Left ventricle myocardium inferior (tissue), 1 donor: Measurements from ENCODE around the gene SGPP1. TPM values are rescaled to one million over a fixed set of nuclear protein-coding genes. Genes with fewer than 3 reads are reported as not detected.
"Not testable (repeated sequence)": the region's sequence is repeated elsewhere in the genome, so short reads cannot be mapped to it uniquely, and the experiment has no call there.

ENCODE experiments used
- DNase-seq: peaks from one replicate; pipeline ENCODE4 v3.0.0-alpha.2; 2020
- H3K27ac ChIP-seq: fragments of 200-600 bp; replicated peaks from 2 replicates; pipeline ENCODE4 v1.8.0; 2021
- H3K27me3 ChIP-seq: fragments of 200-600 bp; 2 replicates; pipeline ENCODE4 v1.8.0; 2021; ENCODE audit warnings: low read depth
- H3K36me3 ChIP-seq: fragments of 200-600 bp; 2 replicates; pipeline ENCODE4 v1.8.0; 2021
- H3K4me1 ChIP-seq: fragments of 200-600 bp; 2 replicates; pipeline ENCODE4 v1.8.0; 2021
- H3K4me3 ChIP-seq: fragments of 200-600 bp; 2 replicates; pipeline ENCODE4 v1.8.0; 2021; ENCODE audit warnings: mild to moderate bottlenecking, moderate library complexity
- H3K9me3 ChIP-seq: fragments of 200-600 bp; replicated peaks from 2 replicates; pipeline ENCODE4 v1.8.0; 2021
- intact Hi-C: fragments of 100-400 bp; cut with micrococcal nuclease; formaldehyde crosslinking; loops from one replicate; pipeline ENCODE4 v1.11.0; 2022
- total RNA-seq: library from RNA; stranded (reverse); fragmentation: NEBNext Ultra II Directional; extraction: Animal tissue kit (Norgen Biotek cat#: 25700); gene quantifications from one replicate; pipeline ENCODE4 v1.2.1, GENCODE V29; 2021
- TF ChIP-seq, protein P1 (sequence below): fragments of 200-600 bp; IDR thresholded peaks from 2 replicates; pipeline ENCODE4 v1.8.0; 2021; ENCODE audit warnings: antibody characterized with exemption, mild to moderate bottlenecking, borderline replicate concordance
- donor health status: DM: no; HTN: yes; CAD: no; lungs with severe emphysema.

SGPP1 gene
- total RNA-seq, 1 donor from 2014 or later, result 4.6 TPM

DNA sequence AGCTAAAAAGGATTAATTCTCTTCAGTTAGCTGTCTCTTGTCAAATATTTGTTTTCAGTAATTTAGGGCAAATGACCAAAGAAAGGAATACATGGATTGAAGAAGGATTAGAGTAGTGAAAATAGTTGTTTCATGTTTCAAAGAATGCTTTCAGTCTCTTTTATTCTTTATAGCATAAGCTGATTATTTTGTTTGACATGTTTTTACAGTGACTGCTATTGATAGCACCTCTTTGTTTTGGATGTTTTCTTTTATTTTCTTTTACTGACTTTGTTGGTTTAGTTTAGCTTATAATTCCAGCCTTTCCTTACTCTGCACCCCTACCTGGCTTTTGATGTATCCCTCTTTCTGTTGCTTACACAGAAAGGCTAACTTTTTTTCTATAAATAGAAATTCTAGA lies 29.3 kb upstream of the SGPP1 start:
- no peak overlapping the region for H3K27ac ChIP-seq
- no peak for DNase-seq
- TF ChIP-seq, protein P1, sequence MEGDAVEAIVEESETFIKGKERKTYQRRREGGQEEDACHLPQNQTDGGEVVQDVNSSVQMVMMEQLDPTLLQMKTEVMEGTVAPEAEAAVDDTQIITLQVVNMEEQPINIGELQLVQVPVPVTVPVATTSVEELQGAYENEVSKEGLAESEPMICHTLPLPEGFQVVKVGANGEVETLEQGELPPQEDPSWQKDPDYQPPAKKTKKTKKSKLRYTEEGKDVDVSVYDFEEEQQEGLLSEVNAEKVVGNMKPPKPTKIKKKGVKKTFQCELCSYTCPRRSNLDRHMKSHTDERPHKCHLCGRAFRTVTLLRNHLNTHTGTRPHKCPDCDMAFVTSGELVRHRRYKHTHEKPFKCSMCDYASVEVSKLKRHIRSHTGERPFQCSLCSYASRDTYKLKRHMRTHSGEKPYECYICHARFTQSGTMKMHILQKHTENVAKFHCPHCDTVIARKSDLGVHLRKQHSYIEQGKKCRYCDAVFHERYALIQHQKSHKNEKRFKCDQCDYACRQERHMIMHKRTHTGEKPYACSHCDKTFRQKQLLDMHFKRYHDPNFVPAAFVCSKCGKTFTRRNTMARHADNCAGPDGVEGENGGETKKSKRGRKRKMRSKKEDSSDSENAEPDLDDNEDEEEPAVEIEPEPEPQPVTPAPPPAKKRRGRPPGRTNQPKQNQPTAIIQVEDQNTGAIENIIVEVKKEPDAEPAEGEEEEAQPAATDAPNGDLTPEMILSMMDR, result no peak

DNA sequence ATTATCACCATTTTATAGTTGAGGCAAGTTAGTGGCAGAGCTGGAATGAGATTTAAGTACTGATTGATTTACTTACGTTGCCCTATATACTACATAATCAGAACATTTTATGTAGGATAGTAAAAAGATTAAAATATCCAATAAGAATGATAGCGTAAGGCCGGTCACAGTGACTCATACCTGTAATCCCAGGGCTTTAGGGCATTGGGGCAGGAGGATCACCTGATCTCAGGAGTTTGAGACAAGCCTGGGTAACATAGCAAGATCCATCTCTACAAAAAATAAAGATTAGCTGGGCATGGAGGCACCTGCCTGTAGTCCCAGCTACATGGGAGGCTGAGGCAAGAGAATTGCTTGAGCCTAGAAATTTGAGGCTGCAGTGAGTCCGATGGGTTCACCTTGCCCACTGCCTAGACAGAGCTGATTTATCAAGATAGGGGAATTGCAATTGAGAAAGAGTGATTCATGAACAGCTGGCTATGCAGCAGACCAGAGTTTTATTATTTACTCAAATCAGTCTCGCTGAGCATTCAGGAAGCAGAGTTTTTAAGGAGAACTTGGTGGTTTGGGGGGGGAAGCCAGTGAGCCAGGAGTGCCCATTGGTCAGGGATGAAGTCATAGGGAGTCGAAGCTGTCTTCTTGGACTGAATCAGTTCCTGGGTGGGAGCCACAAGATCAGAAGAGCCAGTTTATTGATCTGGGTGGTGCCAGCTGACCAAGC lies 24.7 kb upstream of the SGPP1 start:
- H3K4me3 ChIP-seq, result no peak overlapping the region
- TF ChIP-seq, protein P1, result no peak
- H3K4me1 ChIP-seq, result no peaks in the 10 kb centered on the region
- intact Hi-C loops, result no loop called here
- no peak for DNase-seq
- peaks cover 4% of the 10 kb centered on the region for H3K27me3 ChIP-seq
- no peak overlapping the region for H3K27ac ChIP-seq
- no peaks in the 10 kb centered on the region for H3K9me3 ChIP-seq
- H3K36me3 ChIP-seq, result no peaks in the 10 kb centered on the region

More for the DNA sequence above, 29.3 kb upstream of the SGPP1 start:
- no peak overlapping the region for H3K4me3 ChIP-seq
- no peaks in the 10 kb centered on the region for H3K36me3 ChIP-seq
- H3K27me3 ChIP-seq, result no peaks in the 10 kb centered on the region
- intact Hi-C loops, result no loop called here
- no peaks in the 10 kb centered on the region for H3K9me3 ChIP-seq
- no peaks in the 10 kb centered on the region for H3K4me1 ChIP-seq

DNA sequence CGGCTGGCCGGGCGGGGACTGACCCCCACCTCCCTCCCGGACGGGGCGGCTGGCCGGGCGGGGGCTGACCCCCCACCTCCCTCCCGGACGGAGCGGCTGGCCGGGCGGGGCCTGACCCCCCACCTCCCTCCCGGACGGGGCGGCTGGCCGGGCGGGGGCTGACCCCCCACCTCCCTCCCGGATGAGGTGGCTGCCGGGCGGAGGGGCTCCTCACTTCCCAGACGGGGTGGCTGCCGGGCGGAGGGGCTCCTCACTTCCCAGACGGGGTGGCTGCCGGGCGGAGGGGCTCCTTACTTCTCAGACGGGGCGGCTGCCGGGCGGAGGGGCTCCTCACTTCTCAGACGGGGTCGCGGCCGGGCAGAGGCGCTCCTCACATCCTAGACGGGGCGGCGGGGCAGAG lies 23.2 kb upstream of the SGPP1 start:
- H3K27me3 ChIP-seq, H3K9me3 ChIP-seq, DNase-seq: not testable (repeated sequence)

DNA sequence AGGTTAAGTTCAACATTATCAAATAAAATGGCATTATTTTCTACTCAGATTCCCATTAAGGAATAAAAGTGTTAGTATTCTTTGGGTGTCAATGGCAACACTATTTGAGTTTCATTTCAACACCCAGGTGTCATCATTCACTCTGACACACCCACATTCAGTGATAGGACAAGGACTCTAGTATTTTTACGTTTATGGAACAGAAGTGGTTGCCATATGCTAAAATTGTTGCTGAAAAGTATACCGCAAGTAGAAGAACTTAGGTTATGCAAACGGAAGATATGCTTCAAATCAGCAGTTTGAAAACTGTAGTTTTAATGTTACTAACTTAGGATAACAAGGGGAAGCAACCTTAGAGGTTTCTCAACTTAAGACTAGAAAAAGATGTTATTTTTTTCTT lies 20.0 kb upstream of the SGPP1 start:
- Histone ChIP-seq H3K36me3 (no peaks in the 10 kb centered on the region), H3K27ac (no peak overlapping the region), H3K27me3 (peaks cover 11% of the 10 kb centered on the region), H3K4me3 (no peak overlapping the region), H3K4me1 (no peaks in the 10 kb centered on the region), H3K9me3 (no peaks in the 10 kb centered on the region)
- TF ChIP-seq, protein P1, result no peak
- no peak for DNase-seq
- intact Hi-C loops, result no loop called here

More for the DNA sequence above, 23.2 kb upstream of the SGPP1 start:
- H3K36me3 ChIP-seq, H3K27ac ChIP-seq, intact Hi-C loops, H3K4me3 ChIP-seq, H3K4me1 ChIP-seq: not testable (repeated sequence)

DNA sequence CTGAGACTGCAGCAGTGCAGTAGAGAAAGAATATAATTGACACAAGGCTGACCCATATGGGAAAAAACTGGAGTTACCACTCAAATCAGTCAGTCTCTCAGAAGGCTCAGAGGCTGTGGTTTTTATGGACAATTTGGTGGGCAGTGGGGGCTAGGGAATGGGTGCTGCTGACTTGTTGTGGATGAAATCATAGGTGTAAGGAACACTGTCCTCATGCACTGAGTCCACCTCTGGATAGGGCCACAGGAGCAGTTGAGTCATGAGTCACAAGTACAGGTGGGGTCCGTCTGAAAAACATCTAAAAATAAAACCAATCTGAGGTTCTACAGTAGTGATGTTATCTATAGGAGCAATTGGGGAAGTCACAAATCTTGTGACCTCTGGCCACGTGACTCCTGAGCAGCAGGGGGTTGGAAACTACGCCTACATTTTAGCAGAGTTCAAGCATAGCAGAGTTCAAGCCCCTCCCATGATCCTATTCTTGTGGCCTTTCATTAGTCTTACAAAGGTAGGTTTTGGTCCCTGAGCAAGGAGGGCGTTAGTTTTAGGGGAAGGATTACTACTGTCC lies 18.1 kb upstream of the SGPP1 start:
- DNase-seq, result no peak
- no peak overlapping the region for H3K4me3 ChIP-seq
- H3K4me1 ChIP-seq, result no peaks in the 10 kb centered on the region
- TF ChIP-seq, protein P1, result no peak
- H3K36me3 ChIP-seq, result no peaks in the 10 kb centered on the region
- peaks cover 15% of the 10 kb centered on the region for H3K27me3 ChIP-seq
- no peaks in the 10 kb centered on the region for H3K9me3 ChIP-seq
- no peak overlapping the region for H3K27ac ChIP-seq
- intact Hi-C loops, result no loop called here

DNA sequence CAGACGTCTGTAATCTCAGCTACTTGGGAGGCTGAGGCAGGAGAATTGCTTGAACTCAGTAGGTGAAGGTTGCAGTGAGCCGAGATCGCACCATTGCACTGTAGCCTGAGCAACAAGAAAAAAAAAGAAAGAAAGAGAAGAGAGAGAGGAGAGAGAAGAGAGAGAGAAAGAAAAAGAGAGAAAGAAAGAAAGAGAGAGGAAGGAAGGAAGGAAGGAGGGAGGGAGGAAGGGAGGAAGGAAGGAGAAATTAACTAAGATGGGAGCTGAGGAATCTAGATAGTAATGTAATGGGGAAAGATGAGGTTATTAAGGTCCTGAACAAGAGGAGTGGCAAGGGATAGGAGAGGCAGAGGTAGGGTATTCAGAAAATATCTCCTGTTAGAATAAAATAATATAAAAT lies 17.4 kb upstream of the SGPP1 start:
- intact Hi-C loops, result no loop called here
- no peaks in the 10 kb centered on the region for H3K9me3 ChIP-seq
- no peak overlapping the region for H3K4me3 ChIP-seq
- no peak overlapping the region for H3K27ac ChIP-seq
- H3K4me1 ChIP-seq, result no peaks in the 10 kb centered on the region
- TF ChIP-seq, protein P1, result no peak
- H3K27me3 ChIP-seq, result peaks cover 15% of the 10 kb centered on the region
- no peak for DNase-seq
- no peaks in the 10 kb centered on the region for H3K36me3 ChIP-seq
